Cardiac muscle cell (in vitro differentiated cells and primary cell): ENCODE data around the gene FXYD6. TPM values are rescaled to one million over a fixed set of nuclear protein-coding genes. Genes with fewer than 3 reads are reported as not detected.

Experiments used
- DNase-seq, 2 donors: peaks; one replicate each; pipeline versions ENCODE4 v3.0.0 to v3.0.0-alpha.2; 2010 to 2017; ENCODE audit warnings: low read depth in 1 of 2, low spot score in 1 of 2
- H3K27ac ChIP-seq: fragments of 200-600 bp; sonication (generic); 2 replicates; pipeline ENCODE4 v1.5.1; 2016
- H3K27me3 ChIP-seq: fragments of 200-600 bp; sonication (generic); 2 replicates; pipeline ENCODE4 v1.6.0; 2016; ENCODE audit warnings: control low read depth
- H3K36me3 ChIP-seq: fragments of 200-600 bp; sonication (generic); 2 replicates; pipeline ENCODE4 v1.5.1; 2016; ENCODE audit warnings: control low read depth
- H3K4me1 ChIP-seq: fragments of 200-600 bp; sonication (generic); 2 replicates; pipeline ENCODE4 v1.8.1; 2017; ENCODE audit warnings: low read depth, mild to moderate bottlenecking, mixed run types
- H3K4me3 ChIP-seq: fragments of 200-600 bp; sonication (generic); 2 replicates; pipeline ENCODE4 v1.5.1; 2016; ENCODE audit warnings: mild to moderate bottlenecking
- H3K9me3 ChIP-seq: fragments of 200-600 bp; sonication (generic); 2 replicates; pipeline ENCODE4 v1.5.1; 2017; ENCODE audit warnings: low read depth, mild to moderate bottlenecking, control low read depth
- CTCF ChIP-seq: IDR thresholded peaks from 2 replicates; pipeline ENCODE4 v1.5.1; 2012; ENCODE audit warnings: low read depth, mild to moderate bottlenecking, low read length
- polyA plus RNA-seq: library from polyadenylated mRNA; unstranded; fragments of >200 nt; fragmentation: Nextera tagmentation; extraction: Ambion mirVana; gene quantifications from 2 replicates; pipeline ENCODE4 v1.2.1, GENCODE V29; 2016
- total RNA-seq: library from RNA; depleted of rRNA; stranded (reverse); fragments of >200 nt; gene quantifications from 2 replicates; pipeline ENCODE4 v1.2.3, GENCODE V29; 2016

Gene FXYD6
- total and polyA plus RNA-seq, 2 experiments from 2014 or later, result 310 to 403 TPM

- no peak overlapping the region for H3K4me3 ChIP-seq
- no peak for DNase-seq
- H3K27ac ChIP-seq, result peak overlapping the region; percentile 25
- H3K27me3 ChIP-seq, result no peaks in the 10 kb centered on the region
- H3K9me3 ChIP-seq, result no peaks in the 10 kb centered on the region
- peaks cover 16% of the 10 kb centered on the region for H3K4me1 ChIP-seq
- H3K36me3 ChIP-seq, result no peaks in the 10 kb centered on the region
- TF ChIP-seq CTCF, result no peak
These were observed 21.1 kb downstream of the FXYD6 start for GRCh38 chr11:117855186-117855845.

GRCh38 chr11:117852309-117852708, 24.1 kb downstream of the FXYD6 start:
- H3K36me3 ChIP-seq, result no peaks in the 10 kb centered on the region
- no peaks in the 10 kb centered on the region for H3K9me3 ChIP-seq
- no peak overlapping the region for H3K4me3 ChIP-seq
- no peaks in the 10 kb centered on the region for H3K27me3 ChIP-seq
- no peak for TF ChIP-seq CTCF
- H3K4me1 ChIP-seq, result peaks cover 16% of the 10 kb centered on the region
- no peak for DNase-seq
- H3K27ac ChIP-seq, result no peak overlapping the region

- no peaks in the 10 kb centered on the region for H3K36me3 ChIP-seq
- H3K9me3 ChIP-seq, result no peaks in the 10 kb centered on the region
- H3K27me3 ChIP-seq, result no peaks in the 10 kb centered on the region
- no peak overlapping the region for H3K27ac ChIP-seq
- no peak for TF ChIP-seq CTCF
- H3K4me1 ChIP-seq, result peaks cover 16% of the 10 kb centered on the region
- peak in 1 of 2 donors; percentile 50 for DNase-seq
- no peak overlapping the region for H3K4me3 ChIP-seq
These were observed 24.6 kb downstream of the FXYD6 start for GRCh38 chr11:117851852-117852251.

GRCh38 chr11:117851106-117851505, 25.4 kb downstream of the FXYD6 start:
- peak in 1 of 2 donors; percentile 51 for DNase-seq

GRCh38 chr11:117849781-117850414, 26.6 kb downstream of the FXYD6 start:
- H3K4me1 ChIP-seq, result peaks cover 12% of the 10 kb centered on the region
- H3K9me3 ChIP-seq, result no peaks in the 10 kb centered on the region
- no peaks in the 10 kb centered on the region for H3K36me3 ChIP-seq
- H3K4me3 ChIP-seq, result no peak overlapping the region
- DNase-seq, result no peak
- no peaks in the 10 kb centered on the region for H3K27me3 ChIP-seq
- TF ChIP-seq CTCF, result no peak
- no peak overlapping the region for H3K27ac ChIP-seq

More at GRCh38 chr11:117851106-117851505, 25.4 kb downstream of the FXYD6 start:
- Histone ChIP-seq H3K36me3 (no peaks in the 10 kb centered on the region), H3K27ac (no peak overlapping the region), H3K27me3 (no peaks in the 10 kb centered on the region), H3K4me1 (peaks cover 16% of the 10 kb centered on the region), H3K9me3 (no peaks in the 10 kb centered on the region), H3K4me3 (no peak overlapping the region)
- TF ChIP-seq CTCF, result no peak
